Measurements from ENCODE around the gene RAD51B.

The RAD51B gene

DNA sequence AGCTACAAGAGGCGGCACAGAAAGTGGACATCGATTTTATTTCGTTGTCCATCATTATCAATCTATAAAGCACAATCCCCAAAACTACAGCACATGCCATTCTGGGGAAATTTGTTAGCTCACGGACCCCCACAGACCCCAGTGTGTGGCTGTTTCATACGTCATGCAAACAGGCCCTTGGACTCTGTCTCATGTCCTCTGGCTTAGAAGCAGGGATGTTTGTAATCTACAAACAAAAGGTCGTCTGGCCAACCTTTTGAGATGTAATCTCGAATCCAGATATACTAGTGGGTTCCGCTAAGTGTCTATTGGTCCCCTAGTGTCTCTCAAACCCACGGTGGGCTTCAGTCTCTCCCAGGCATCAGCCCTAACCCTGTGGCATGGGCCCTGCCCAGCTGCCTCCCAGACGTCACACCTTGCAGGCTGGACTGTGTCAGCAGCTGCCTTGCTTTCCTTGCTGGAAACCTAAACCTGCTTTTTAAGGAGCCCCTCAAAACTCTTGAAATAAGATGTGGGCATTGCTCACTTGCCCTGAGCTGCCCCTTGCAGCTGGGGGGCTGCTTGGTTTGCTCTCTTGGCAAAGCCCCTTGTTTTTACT, 752.4 kb downstream of the RAD51B start:
- H3K4me3 ChIP-seq (ENCODE audit: low read length), result no peak overlapping the region
- TF ChIP-seq, protein P1, sequence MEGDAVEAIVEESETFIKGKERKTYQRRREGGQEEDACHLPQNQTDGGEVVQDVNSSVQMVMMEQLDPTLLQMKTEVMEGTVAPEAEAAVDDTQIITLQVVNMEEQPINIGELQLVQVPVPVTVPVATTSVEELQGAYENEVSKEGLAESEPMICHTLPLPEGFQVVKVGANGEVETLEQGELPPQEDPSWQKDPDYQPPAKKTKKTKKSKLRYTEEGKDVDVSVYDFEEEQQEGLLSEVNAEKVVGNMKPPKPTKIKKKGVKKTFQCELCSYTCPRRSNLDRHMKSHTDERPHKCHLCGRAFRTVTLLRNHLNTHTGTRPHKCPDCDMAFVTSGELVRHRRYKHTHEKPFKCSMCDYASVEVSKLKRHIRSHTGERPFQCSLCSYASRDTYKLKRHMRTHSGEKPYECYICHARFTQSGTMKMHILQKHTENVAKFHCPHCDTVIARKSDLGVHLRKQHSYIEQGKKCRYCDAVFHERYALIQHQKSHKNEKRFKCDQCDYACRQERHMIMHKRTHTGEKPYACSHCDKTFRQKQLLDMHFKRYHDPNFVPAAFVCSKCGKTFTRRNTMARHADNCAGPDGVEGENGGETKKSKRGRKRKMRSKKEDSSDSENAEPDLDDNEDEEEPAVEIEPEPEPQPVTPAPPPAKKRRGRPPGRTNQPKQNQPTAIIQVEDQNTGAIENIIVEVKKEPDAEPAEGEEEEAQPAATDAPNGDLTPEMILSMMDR (conservative IDR thresholded peaks at IDR 0.05; ENCODE audit: low read depth, low read length), result no peak
- no peak for DNase-seq (ENCODE audit: low read depth)

DNA sequence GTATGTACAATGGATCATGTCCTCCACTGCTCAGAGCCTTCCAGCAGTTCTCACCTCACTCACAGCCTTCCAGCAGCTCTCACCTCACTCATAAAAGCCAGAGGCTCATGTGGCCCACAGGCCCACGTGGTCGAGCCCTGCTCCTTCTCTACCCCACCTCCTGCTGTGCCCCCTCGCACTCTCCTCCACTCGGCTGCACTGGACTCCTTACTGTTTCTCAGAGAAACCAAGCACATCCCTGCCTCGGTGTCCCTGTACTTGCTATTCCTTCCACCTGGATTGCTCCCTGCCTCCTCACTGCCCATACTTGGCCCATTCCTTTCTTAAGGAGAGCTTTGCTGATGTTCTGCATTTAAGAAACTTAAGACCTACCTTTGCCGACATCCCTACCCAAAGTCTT, 753.5 kb downstream of the RAD51B start:
- no peak overlapping the region for H3K4me3 ChIP-seq (ENCODE audit: low read length)

DNA sequence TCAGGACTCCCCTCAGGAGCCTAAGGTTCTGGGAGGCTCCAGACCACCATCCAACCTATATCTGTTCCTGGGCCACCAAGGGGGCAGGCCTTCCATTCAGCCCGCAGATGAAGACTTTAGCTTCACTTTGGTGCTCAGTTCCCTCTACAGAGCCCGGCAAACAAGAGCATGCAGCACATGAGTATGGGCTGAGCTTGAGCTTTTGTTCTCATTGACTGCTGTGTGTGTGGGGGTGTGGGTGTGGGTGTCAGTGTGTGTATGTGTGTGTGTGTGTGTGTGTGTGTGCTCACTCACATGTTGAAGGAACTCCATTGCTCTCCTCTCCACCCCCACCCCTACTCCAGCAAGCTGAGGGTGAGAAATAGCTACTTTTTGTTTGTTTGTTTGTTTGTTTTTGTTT, 754.1 kb downstream of the RAD51B start:
- TF ChIP-seq, protein P1 (conservative IDR thresholded peaks at IDR 0.05; ENCODE audit: low read depth, low read length), result no peak
- no peak overlapping the region for H3K4me3 ChIP-seq (ENCODE audit: low read length)
- no peak for DNase-seq (ENCODE audit: low read depth)

More for the DNA sequence above, 753.5 kb downstream of the RAD51B start:
- no peak for DNase-seq (ENCODE audit: low read depth)
- TF ChIP-seq, protein P1 (conservative IDR thresholded peaks at IDR 0.05; ENCODE audit: low read depth, low read length), result no peak

DNA sequence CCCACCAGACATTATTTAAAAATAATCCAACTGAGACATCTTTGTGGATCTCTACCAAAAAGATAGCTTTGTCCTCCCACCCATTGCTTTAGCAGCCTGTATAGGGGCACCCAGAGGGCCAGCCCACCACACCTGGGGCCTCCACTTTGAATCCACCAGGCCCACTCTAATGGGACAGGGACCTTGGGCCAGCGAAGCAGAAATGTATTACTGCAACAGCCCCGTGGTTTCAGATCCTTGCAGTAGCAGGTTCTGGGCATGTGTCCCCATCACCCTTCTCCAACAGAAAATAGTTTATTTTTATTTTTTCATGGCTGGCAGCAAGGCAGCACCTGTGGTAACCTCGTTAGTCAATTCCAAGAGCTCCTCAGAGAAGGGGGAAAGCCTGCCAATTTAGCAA, 754.9 kb downstream of the RAD51B start:
- no peak for DNase-seq (ENCODE audit: low read depth)
- no peak overlapping the region for H3K4me3 ChIP-seq (ENCODE audit: low read length)
- TF ChIP-seq, protein P1 (conservative IDR thresholded peaks at IDR 0.05; ENCODE audit: low read depth, low read length), result no peak

DNA sequence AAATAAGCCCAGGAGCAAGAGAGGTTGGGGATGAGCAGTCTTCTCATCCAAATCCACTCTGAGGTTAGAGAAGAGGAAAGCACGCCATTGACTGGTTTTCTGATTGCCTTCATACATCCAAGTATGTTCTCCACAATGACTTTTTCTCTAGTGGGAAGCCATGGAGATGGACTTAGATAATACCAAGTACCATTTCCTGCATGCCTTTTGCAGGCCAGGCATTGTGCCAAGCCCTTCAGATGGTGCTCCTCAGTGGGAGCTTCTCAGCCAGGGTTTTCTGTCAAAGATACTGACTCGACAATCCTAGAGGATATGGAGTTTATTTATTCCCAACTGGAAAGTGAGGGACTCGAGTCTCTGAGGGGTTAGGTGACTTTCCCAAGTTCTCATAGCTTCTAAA, 755.3 kb downstream of the RAD51B start:
- no peak overlapping the region for H3K4me3 ChIP-seq (ENCODE audit: low read length)
- no peak for DNase-seq (ENCODE audit: low read depth)
- TF ChIP-seq, protein P1 (conservative IDR thresholded peaks at IDR 0.05; ENCODE audit: low read depth, low read length), result no peak

DNA sequence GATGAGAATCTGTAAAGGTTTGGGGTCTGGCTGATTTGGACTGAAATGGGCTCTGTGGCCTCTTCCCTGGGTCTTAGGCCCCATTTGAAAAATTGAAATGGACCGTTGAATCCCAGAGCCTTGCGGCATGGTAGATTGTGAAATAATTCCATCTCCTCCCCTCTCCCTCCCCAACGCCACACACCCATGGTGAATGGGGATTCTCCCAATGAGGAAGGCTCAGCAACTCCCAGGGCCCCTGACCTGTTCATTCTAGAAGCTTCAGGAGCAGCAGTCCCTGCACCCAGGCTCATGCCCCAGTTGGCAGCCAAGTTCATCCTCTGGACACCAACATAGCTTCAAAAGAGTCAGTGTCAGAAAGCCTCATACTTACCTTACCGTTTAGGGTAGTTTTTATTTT, 755.8 kb downstream of the RAD51B start:
- no peak for DNase-seq (ENCODE audit: low read depth)
- TF ChIP-seq, protein P1 (conservative IDR thresholded peaks at IDR 0.05; ENCODE audit: low read depth, low read length), result no peak
- H3K4me3 ChIP-seq (ENCODE audit: low read length), result no peak overlapping the region

DNA sequence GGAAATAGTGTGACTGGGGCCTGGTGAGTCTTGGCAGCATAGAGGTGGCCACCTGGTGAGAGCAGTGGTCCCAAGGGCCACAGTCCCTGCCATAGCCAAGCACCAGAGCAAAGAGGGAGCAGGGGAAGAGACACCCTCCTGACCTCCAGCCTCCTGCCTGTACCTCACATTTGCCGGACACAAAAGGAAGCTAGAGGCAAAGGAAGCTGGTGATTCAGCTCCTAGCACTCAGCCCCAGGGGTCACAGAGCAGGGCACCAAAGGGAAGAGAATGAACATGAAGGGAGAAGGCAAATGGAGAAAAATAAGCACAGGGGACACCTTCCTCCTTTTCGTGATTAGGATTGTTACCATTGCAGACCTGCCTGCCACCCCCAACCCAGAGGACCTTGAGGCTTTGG, 756.5 kb downstream of the RAD51B start:
- H3K4me3 ChIP-seq (ENCODE audit: low read length), result no peak overlapping the region
- TF ChIP-seq, protein P1 (conservative IDR thresholded peaks at IDR 0.05; ENCODE audit: low read depth, low read length), result no peak
- no peak for DNase-seq (ENCODE audit: low read depth)
